GM23338 (cell line): ENCODE results near the gene DBF4B. TPM values are rescaled to one million over a fixed set of nuclear protein-coding genes. Genes with fewer than 3 reads are reported as not detected.

ENCODE experiments used
- ATAC-seq: fragments of 200-7000 bp; cut with Tn5 transposase; 3 replicates; pipeline ENCODE4 v1.9.1; 2020
- DNase-seq: peaks from one replicate; pipeline ENCODE4 v3.0.0-alpha.2; 2015; ENCODE audit warnings: low spot score
- H2AFZ ChIP-seq: fragments of 200-600 bp; sonication (generic); 2 replicates; pipeline ENCODE4 v1.8.0; 2016; ENCODE audit warnings: antibody characterized with exemption, mild to moderate bottlenecking, moderate library complexity
- H3F3A ChIP-seq: fragments of 200-600 bp; sonication (generic); replicated peaks from 2 replicates; pipeline ENCODE4 v1.8.0; 2017; ENCODE audit warnings: antibody characterized with exemption, mixed run types, low read depth
- H3K27ac ChIP-seq: fragments of 200-600 bp; sonication (generic); 2 replicates; pipeline ENCODE4 v1.6.1; 2016; ENCODE audit warnings: low read depth
- H3K27me3 ChIP-seq: fragments of 200-600 bp; sonication (generic); 2 replicates; pipeline ENCODE4 v1.8.0; 2016; ENCODE audit warnings: mild to moderate bottlenecking, mixed run types, moderate library complexity; ENCODE audit not compliant: insufficient read depth
- H3K36me3 ChIP-seq: fragments of 200-600 bp; sonication (generic); 2 replicates; pipeline ENCODE4 v1.8.0; 2016; ENCODE audit warnings: mild to moderate bottlenecking; ENCODE audit not compliant: insufficient read depth
- H3K4me1 ChIP-seq: fragments of 200-600 bp; sonication (generic); 2 replicates; pipeline ENCODE4 v1.8.0; 2016; ENCODE audit warnings: mild to moderate bottlenecking, moderate library complexity; ENCODE audit not compliant: insufficient read depth
- H3K4me2 ChIP-seq: fragments of 200-600 bp; sonication (generic); 2 replicates; pipeline ENCODE4 v1.7.1; 2017; ENCODE audit warnings: mixed run types
- H3K4me3 ChIP-seq: fragments of 200-600 bp; sonication (generic); 2 replicates; pipeline ENCODE4 v1.6.1; 2016; ENCODE audit warnings: mixed run types
- H3K79me2 ChIP-seq: fragments of 200-600 bp; sonication (generic); replicated peaks from 2 replicates; pipeline ENCODE4 v1.8.0; 2017; ENCODE audit warnings: mild to moderate bottlenecking; ENCODE audit not compliant: insufficient read depth
- H3K9me2 ChIP-seq: fragments of 200-600 bp; sonication (generic); 2 replicates; pipeline ENCODE4 v1.8.0; 2017; ENCODE audit not compliant: insufficient read depth
- H4K20me1 ChIP-seq: fragments of 200-600 bp; sonication (generic); replicated peaks from 2 replicates; pipeline ENCODE4 v1.8.0; 2017; ENCODE audit warnings: mild to moderate bottlenecking; ENCODE audit not compliant: insufficient read depth
- H3K27ac Mint-ChIP-seq: 2 replicates; pipeline ENCODE4 v1.8.0; 2020; ENCODE audit warnings: inconsistent platforms, mild to moderate bottlenecking, moderate library complexity, mixed read lengths
- H3K27me3 Mint-ChIP-seq: 3 replicates; pipeline ENCODE4 v1.8.0; 2022; ENCODE audit warnings: low read depth, mild to moderate bottlenecking, moderate library complexity, mixed read lengths, inconsistent platforms; ENCODE audit not compliant: insufficient read depth, poor library complexity
- H3K36me3 Mint-ChIP-seq: 3 replicates; pipeline ENCODE4 v1.8.0; 2021; ENCODE audit warnings: low read depth, mild to moderate bottlenecking, inconsistent platforms, moderate library complexity, mixed read lengths
- H3K4me1 Mint-ChIP-seq: 3 replicates; pipeline ENCODE4 v1.8.0; 2020; ENCODE audit warnings: mild to moderate bottlenecking, inconsistent platforms, mixed read lengths
- H3K4me3 Mint-ChIP-seq: 3 replicates; pipeline ENCODE4 v1.8.0; 2021; ENCODE audit warnings: moderate library complexity, mild to moderate bottlenecking, inconsistent platforms, mixed read lengths
- H3K9me3 Mint-ChIP-seq: 3 replicates; pipeline ENCODE4 v1.8.0; 2020; ENCODE audit warnings: moderate library complexity, mild to moderate bottlenecking, inconsistent platforms, mixed read lengths
- CREB1 ChIP-seq: fragments of 250-450 bp; sonication (Bioruptor Pico); IDR thresholded peaks from 2 replicates; pipeline ENCODE4 v1.5.0; 2020; ENCODE audit warnings: low read depth, mild to moderate bottlenecking, moderate library complexity
- EZH2 ChIP-seq: fragments of 200-600 bp; sonication (generic); IDR thresholded peaks from one replicate; pipeline ENCODE4 v1.8.0; 2017; ENCODE audit warnings: antibody characterized with exemption, mild to moderate bottlenecking, low read depth; ENCODE audit not compliant: unreplicated experiment
- EZH2phosphoT487 ChIP-seq: fragments of 200-600 bp; sonication (generic); IDR thresholded peaks from one replicate; pipeline ENCODE4 v1.8.1; 2018; ENCODE audit warnings: antibody characterized with exemption; ENCODE audit not compliant: unreplicated experiment
- JUNB ChIP-seq: IDR thresholded peaks from one replicate; pipeline ENCODE4 v1.6.1; 2016; ENCODE audit warnings: antibody characterized with exemption; ENCODE audit not compliant: unreplicated experiment
- NANOG ChIP-seq: IDR thresholded peaks from 2 replicates; pipeline ENCODE4 v1.6.1; 2016; ENCODE audit warnings: antibody characterized with exemption, borderline replicate concordance
- POLR2AphosphoS5 ChIP-seq: IDR thresholded peaks from 2 replicates; pipeline ENCODE4 v1.6.1; 2016; ENCODE audit warnings: antibody characterized with exemption, low read depth
- STAT1 ChIP-seq: IDR thresholded peaks from one replicate; pipeline ENCODE4 v1.6.1; 2016; ENCODE audit warnings: antibody characterized with exemption; ENCODE audit not compliant: unreplicated experiment
- ZNF114 ChIP-seq: fragments of 250-450 bp; sonication (Bioruptor Pico); IDR thresholded peaks from 2 replicates; pipeline ENCODE4 v1.5.0; 2020; ENCODE audit warnings: mild to moderate bottlenecking, moderate library complexity
- ZNF331 ChIP-seq: fragments of 250-450 bp; sonication (Bioruptor Pico); IDR thresholded peaks from 2 replicates; pipeline ENCODE4 v1.5.0; 2020; ENCODE audit warnings: low read depth, mild to moderate bottlenecking, moderate library complexity
- ZNF462 ChIP-seq: fragments of 250-450 bp; sonication (Bioruptor Pico); IDR thresholded peaks from 2 replicates; pipeline ENCODE4 v1.5.0; 2020; ENCODE audit warnings: mild to moderate bottlenecking, moderate library complexity
- polyA plus RNA-seq: library from polyadenylated mRNA; unstranded; fragments of >200 nt; fragmentation: Nextera tagmentation; extraction: Ambion mirVana; gene quantifications from 2 replicates; pipeline ENCODE4 v1.2.1, GENCODE V29; 2016
- total RNA-seq: library from RNA; depleted of rRNA; stranded (reverse); fragments of >200 nt; shearing (Covaris generic); gene quantifications from 2 replicates; pipeline ENCODE4 v1.2.3, GENCODE V29; 2014
- TF ChIP-seq, protein P1 (sequence below): IDR thresholded peaks from one replicate; pipeline ENCODE4 v1.6.1; 2018; ENCODE audit warnings: antibody characterized with exemption; ENCODE audit not compliant: unreplicated experiment
- TF ChIP-seq, protein P2 (sequence below), 2 experiments: fragments of 200-600 bp in 1 of 2; sonication (generic) in 1 of 2; conservative IDR thresholded peaks; 2 replicates each; pipeline versions ENCODE4 v1.5.1 to v1.6.1; 2016 to 2017; ENCODE audit warnings: antibody characterized with exemption in 2 of 2, low read depth in 2 of 2, mild to moderate bottlenecking in 2 of 2, moderate library complexity in 1 of 2
- TF ChIP-seq, protein P3 (sequence below): IDR thresholded peaks from 2 replicates; pipeline ENCODE4 v1.6.1; 2016; ENCODE audit warnings: antibody characterized with exemption

Gene DBF4B
- total and polyA plus RNA-seq, 2 experiments from 2014 or later: 9.9 to 16.4 TPM

GRCh38 chr17:44707755-44708400 is 587 bp upstream of the DBF4B start:
- H2AFZ ChIP-seq: peak overlapping the region; percentile 90
- peak overlapping the region; percentile 61 for H3K27ac ChIP-seq
- peaks cover 4% of the 10 kb centered on the region; the same call in 2 of the 3 replicates for H3K36me3 Mint-ChIP-seq

More at GRCh38 chr17:44707755-44708400, 587 bp upstream of the DBF4B start:
- no peaks in the 10 kb centered on the region for H3K9me2 ChIP-seq
- H4K20me1 ChIP-seq: no peaks in the 10 kb centered on the region; the same call in 1 of the 2 replicates
- no peak overlapping the region for H3K4me3 Mint-ChIP-seq
- H3K27me3 Mint-ChIP-seq: peaks cover 3% of the 10 kb centered on the region
- peak overlapping the region; percentile 72 for H3K4me2 ChIP-seq
- no peaks in the 10 kb centered on the region for H3K27me3 ChIP-seq
- H3K27ac Mint-ChIP-seq: no peak overlapping the region
- no peak for TF ChIP-seq EZH2phosphoT487
- no peak for TF ChIP-seq NANOG
- no peak for TF ChIP-seq ZNF114 (CRISPR knock-in tag)
- TF ChIP-seq, protein P1, sequence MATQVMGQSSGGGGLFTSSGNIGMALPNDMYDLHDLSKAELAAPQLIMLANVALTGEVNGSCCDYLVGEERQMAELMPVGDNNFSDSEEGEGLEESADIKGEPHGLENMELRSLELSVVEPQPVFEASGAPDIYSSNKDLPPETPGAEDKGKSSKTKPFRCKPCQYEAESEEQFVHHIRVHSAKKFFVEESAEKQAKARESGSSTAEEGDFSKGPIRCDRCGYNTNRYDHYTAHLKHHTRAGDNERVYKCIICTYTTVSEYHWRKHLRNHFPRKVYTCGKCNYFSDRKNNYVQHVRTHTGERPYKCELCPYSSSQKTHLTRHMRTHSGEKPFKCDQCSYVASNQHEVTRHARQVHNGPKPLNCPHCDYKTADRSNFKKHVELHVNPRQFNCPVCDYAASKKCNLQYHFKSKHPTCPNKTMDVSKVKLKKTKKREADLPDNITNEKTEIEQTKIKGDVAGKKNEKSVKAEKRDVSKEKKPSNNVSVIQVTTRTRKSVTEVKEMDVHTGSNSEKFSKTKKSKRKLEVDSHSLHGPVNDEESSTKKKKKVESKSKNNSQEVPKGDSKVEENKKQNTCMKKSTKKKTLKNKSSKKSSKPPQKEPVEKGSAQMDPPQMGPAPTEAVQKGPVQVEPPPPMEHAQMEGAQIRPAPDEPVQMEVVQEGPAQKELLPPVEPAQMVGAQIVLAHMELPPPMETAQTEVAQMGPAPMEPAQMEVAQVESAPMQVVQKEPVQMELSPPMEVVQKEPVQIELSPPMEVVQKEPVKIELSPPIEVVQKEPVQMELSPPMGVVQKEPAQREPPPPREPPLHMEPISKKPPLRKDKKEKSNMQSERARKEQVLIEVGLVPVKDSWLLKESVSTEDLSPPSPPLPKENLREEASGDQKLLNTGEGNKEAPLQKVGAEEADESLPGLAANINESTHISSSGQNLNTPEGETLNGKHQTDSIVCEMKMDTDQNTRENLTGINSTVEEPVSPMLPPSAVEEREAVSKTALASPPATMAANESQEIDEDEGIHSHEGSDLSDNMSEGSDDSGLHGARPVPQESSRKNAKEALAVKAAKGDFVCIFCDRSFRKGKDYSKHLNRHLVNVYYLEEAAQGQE: no peak
- TF ChIP-seq, protein P2, sequence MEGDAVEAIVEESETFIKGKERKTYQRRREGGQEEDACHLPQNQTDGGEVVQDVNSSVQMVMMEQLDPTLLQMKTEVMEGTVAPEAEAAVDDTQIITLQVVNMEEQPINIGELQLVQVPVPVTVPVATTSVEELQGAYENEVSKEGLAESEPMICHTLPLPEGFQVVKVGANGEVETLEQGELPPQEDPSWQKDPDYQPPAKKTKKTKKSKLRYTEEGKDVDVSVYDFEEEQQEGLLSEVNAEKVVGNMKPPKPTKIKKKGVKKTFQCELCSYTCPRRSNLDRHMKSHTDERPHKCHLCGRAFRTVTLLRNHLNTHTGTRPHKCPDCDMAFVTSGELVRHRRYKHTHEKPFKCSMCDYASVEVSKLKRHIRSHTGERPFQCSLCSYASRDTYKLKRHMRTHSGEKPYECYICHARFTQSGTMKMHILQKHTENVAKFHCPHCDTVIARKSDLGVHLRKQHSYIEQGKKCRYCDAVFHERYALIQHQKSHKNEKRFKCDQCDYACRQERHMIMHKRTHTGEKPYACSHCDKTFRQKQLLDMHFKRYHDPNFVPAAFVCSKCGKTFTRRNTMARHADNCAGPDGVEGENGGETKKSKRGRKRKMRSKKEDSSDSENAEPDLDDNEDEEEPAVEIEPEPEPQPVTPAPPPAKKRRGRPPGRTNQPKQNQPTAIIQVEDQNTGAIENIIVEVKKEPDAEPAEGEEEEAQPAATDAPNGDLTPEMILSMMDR (conservative IDR thresholded peaks at IDR 0.05; ENCODE audit: low read depth in 2 of 2): no peak
- no peak for TF ChIP-seq ZNF331 (CRISPR knock-in tag)
- TF ChIP-seq POLR2AphosphoS5: no peak
- TF ChIP-seq EZH2: no peak
- TF ChIP-seq ZNF462 (CRISPR knock-in tag): no peak
- TF ChIP-seq CREB1 (CRISPR knock-in tag): no peak
- TF ChIP-seq JUNB: no peak
- no peak for TF ChIP-seq STAT1
- TF ChIP-seq, protein P3, sequence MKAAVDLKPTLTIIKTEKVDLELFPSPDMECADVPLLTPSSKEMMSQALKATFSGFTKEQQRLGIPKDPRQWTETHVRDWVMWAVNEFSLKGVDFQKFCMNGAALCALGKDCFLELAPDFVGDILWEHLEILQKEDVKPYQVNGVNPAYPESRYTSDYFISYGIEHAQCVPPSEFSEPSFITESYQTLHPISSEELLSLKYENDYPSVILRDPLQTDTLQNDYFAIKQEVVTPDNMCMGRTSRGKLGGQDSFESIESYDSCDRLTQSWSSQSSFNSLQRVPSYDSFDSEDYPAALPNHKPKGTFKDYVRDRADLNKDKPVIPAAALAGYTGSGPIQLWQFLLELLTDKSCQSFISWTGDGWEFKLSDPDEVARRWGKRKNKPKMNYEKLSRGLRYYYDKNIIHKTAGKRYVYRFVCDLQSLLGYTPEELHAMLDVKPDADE: no peak
- H3K9me3 Mint-ChIP-seq: no peaks in the 10 kb centered on the region
- H3K4me1 Mint-ChIP-seq: peaks cover 5% of the 10 kb centered on the region
- H3K4me1 ChIP-seq: peaks cover 8% of the 10 kb centered on the region
- no peak for ATAC-seq
- peaks cover 17% of the 10 kb centered on the region for H3K79me2 ChIP-seq
- H3K4me3 ChIP-seq: peak overlapping the region; percentile 72
- H3F3A ChIP-seq: no peaks in the 10 kb centered on the region
- no peaks in the 10 kb centered on the region; the same call in 1 of the 2 replicates for H3K36me3 ChIP-seq
- DNase-seq: no peak
